ENCODE data around the gene APBA2. TPM values are rescaled to one million over a fixed set of nuclear protein-coding genes. Genes with fewer than 3 reads are reported as not detected.
"Not testable (repeated sequence)": the region's sequence is repeated elsewhere in the genome, so short reads cannot be mapped to it uniquely, and the experiment has no call there.

Gene APBA2
- total RNA-seq, 3 donors from 2014 or later, result 0.64 to 6.9 (median 5.0) TPM

GRCh38 chr15:29150515-29151483 lies 265.0 kb downstream of the APBA2 start:
- no peak for DNase-seq (ENCODE audit: low spot score in 2 of 2)
- TF ChIP-seq POLR2A (IDR thresholded peaks at IDR 0.05) (no peak), CTCF (IDR thresholded peaks at IDR 0.05) (no peak), POLR2AphosphoS5 (IDR thresholded peaks at IDR 0.05) (no peak)
- Histone ChIP-seq H3K27ac (no peak overlapping the region), H3K4me1 (no peaks in the 10 kb centered on the region), H3K27me3 (no peaks in the 10 kb centered on the region), H3K36me3 (no peaks in the 10 kb centered on the region), H3K9me3 (no peaks in the 10 kb centered on the region), H3K4me3 (no peak overlapping the region)
- intact Hi-C loops (cut with DNase I; ENCODE audit: low total_unique reads), result loop anchor here (5.0 kb wide), 1 partner anchor 1148 kb away; no protein-coding TSS in a partner anchor

- TF ChIP-seq POLR2A (IDR thresholded peaks at IDR 0.05) (no peak), POLR2AphosphoS5 (IDR thresholded peaks at IDR 0.05) (no peak), CTCF (IDR thresholded peaks at IDR 0.05) (no peak)
These were observed 265.7 kb downstream of the APBA2 start for GRCh38 chr15:29151484-29151857.

GRCh38 chr15:29156521-29156920 lies 270.7 kb downstream of the APBA2 start:
- Histone ChIP-seq H3K4me3 (no peak overlapping the region), H3K27ac (no peak overlapping the region), H3K36me3 (no peaks in the 10 kb centered on the region), H3K27me3 (no peaks in the 10 kb centered on the region), H3K4me1 (no peaks in the 10 kb centered on the region), H3K9me3 (no peaks in the 10 kb centered on the region)
- intact Hi-C loops (cut with DNase I; ENCODE audit: low total_unique reads), result no loop called here
- no peak for DNase-seq (ENCODE audit: low spot score in 2 of 2)
- no peak for TF ChIP-seq CTCF (IDR thresholded peaks at IDR 0.05)

More at GRCh38 chr15:29151484-29151857, 265.7 kb downstream of the APBA2 start:
- H3K36me3 ChIP-seq, result no peaks in the 10 kb centered on the region
- no peaks in the 10 kb centered on the region for H3K4me1 ChIP-seq
- no peaks in the 10 kb centered on the region for H3K27me3 ChIP-seq
- no peak for DNase-seq (ENCODE audit: low spot score in 2 of 2)
- H3K4me3 ChIP-seq, result no peak overlapping the region
- H3K27ac ChIP-seq, result no peak overlapping the region
- intact Hi-C loops (cut with DNase I; ENCODE audit: low total_unique reads), result loop anchor here (5.0 kb wide), 1 partner anchor 1149 kb away; no protein-coding TSS in a partner anchor
- no peaks in the 10 kb centered on the region for H3K9me3 ChIP-seq

- intact Hi-C loops (cut with DNase I; ENCODE audit: low total_unique reads), result no loop called here
- H3K4me1 ChIP-seq, result no peaks in the 10 kb centered on the region
- H3K36me3 ChIP-seq, result no peaks in the 10 kb centered on the region
- no peak overlapping the region for H3K4me3 ChIP-seq
- H3K27me3 ChIP-seq, result no peaks in the 10 kb centered on the region
- peaks cover 7 to 13% of the 10 kb centered on the region in 2 donors for H3K9me3 ChIP-seq
- no peak overlapping the region for H3K27ac ChIP-seq
- TF ChIP-seq POLR2A (IDR thresholded peaks at IDR 0.05) (no peak), POLR2AphosphoS5 (IDR thresholded peaks at IDR 0.05) (no peak), CTCF (IDR thresholded peaks at IDR 0.05) (no peak)
- no peak for DNase-seq (ENCODE audit: low spot score in 2 of 2)
These were observed 274.1 kb downstream of the APBA2 start for GRCh38 chr15:29159771-29160455.

GRCh38 chr15:29162411-29162810 lies 276.6 kb downstream of the APBA2 start:
- DNase-seq (ENCODE audit: low spot score in 2 of 2), result no peak
- no peak overlapping the region for H3K4me3 ChIP-seq
- intact Hi-C loops (cut with DNase I; ENCODE audit: low total_unique reads), result no loop called here
- H3K9me3 ChIP-seq, result peaks cover 7 to 13% of the 10 kb centered on the region in 2 donors
- H3K27me3 ChIP-seq, result no peaks in the 10 kb centered on the region
- no peaks in the 10 kb centered on the region for H3K36me3 ChIP-seq
- TF ChIP-seq POLR2AphosphoS5 (IDR thresholded peaks at IDR 0.05) (no peak), CTCF (IDR thresholded peaks at IDR 0.05) (no peak), POLR2A (IDR thresholded peaks at IDR 0.05) (no peak)
- no peaks in the 10 kb centered on the region for H3K4me1 ChIP-seq
- no peak overlapping the region for H3K27ac ChIP-seq

- DNase-seq (ENCODE audit: low spot score in 2 of 2); H3K36me3 ChIP-seq; H3K4me1 ChIP-seq; intact Hi-C loops (cut with DNase I; ENCODE audit: low total_unique reads); H3K27ac ChIP-seq; H3K4me3 ChIP-seq; H3K27me3 ChIP-seq: not testable (repeated sequence)
- peaks cover 3 to 11% of the 10 kb centered on the region in 2 donors for H3K9me3 ChIP-seq
These were observed 281.3 kb downstream of the APBA2 start for GRCh38 chr15:29167122-29167521.
